ENCODE measurements around the gene H2AZ1. TPM values are rescaled to one million over a fixed set of nuclear protein-coding genes. Genes with fewer than 3 reads are reported as not detected.

The H2AZ1 gene
- total and polyA plus RNA-seq, 9 of the 15 experiments (the other 6 are each of a cell fraction or from before 2014, with no cell fraction given) = 605 to 4,380 (median 768) TPM

- TF ChIP-seq ZBTB5 (IDR thresholded peaks at IDR 0.05) = no peak
- peak; percentile 100 for TF ChIP-seq KDM5B (IDR thresholded peaks at IDR 0.05; ENCODE audit: insufficient replicate concordance, low read depth, low read length)
- TF ChIP-seq POLR2H (tag; IDR thresholded peaks at IDR 0.05; ENCODE audit: low read depth) = peak; percentile 98
- TF ChIP-seq CTCF (IDR thresholded peaks at IDR 0.05 in 2 of 3, conservative IDR thresholded peaks at IDR 0.05 in 1 of 3; ENCODE audit: insufficient read depth in 2 of 3, low read depth in 1 of 3, low read length in 3 of 3) = no peak
- no peak for TF ChIP-seq ZNF395 (CRISPR knock-in tag; IDR thresholded peaks at IDR 0.05)
- peak in 1 of 2 experiments; percentile 67; a peak in 1 of 4 replicates for TF ChIP-seq BCLAF1 (IDR thresholded peaks at IDR 0.05; ENCODE audit: borderline replicate concordance in 1 of 2, control insufficient read depth in 1 of 2, low read depth in 2 of 2, low read length in 1 of 2)
- TF ChIP-seq PHTF2 (CRISPR knock-in tag; IDR thresholded peaks at IDR 0.05) = 0 out of 2 replicates have a peak, but pooled peaks have one; percentile 73
- no peak for TF ChIP-seq HNRNPH1 (optimal IDR thresholded peaks at IDR 0.05; ENCODE audit: low read depth, low read length)
- TF ChIP-seq ETV6 (IDR thresholded peaks at IDR 0.05; ENCODE audit: borderline replicate concordance in 1 of 2, low read depth in 2 of 2, low read length in 1 of 2) = no peak
- TF ChIP-seq ETV6 (CRISPR knock-in tag; IDR thresholded peaks at IDR 0.05; ENCODE audit: borderline replicate concordance) = no peak; the same call in 1 of the 2 replicates
- no peak for TF ChIP-seq ZBTB9 (CRISPR knock-in tag; IDR thresholded peaks at IDR 0.05)
- no peak for TF ChIP-seq ATF1 (CRISPR knock-in tag; IDR thresholded peaks at IDR 0.05)
- peak; percentile 80 for TF ChIP-seq ATF1 (tag; IDR thresholded peaks at IDR 0.05)
Measured at GRCh38 chr4:99949999-99950912, at the start of gene H2AZ1 (continued).

All from K562 (cell line).